DOHH2 (cell line): Measurements from ENCODE around the gene CRBN.

ENCODE experiments used
- CTCF ChIP-seq: fragments of 200-600 bp; sonication (generic); IDR thresholded peaks from one replicate; pipeline ENCODE4 v1.5.1; 2014; ENCODE audit warnings: antibody characterized with exemption, mild to moderate bottlenecking, low read depth, low read length; ENCODE audit not compliant: poor library complexity, severe bottlenecking
- EZH2phosphoT487 ChIP-seq: fragments of 200-600 bp; sonication (generic); IDR thresholded peaks from 2 replicates; pipeline ENCODE4 v1.6.1; 2017; ENCODE audit warnings: borderline replicate concordance, mild to moderate bottlenecking, antibody characterized with exemption, low read length, moderate library complexity, mixed read lengths

- TF ChIP-seq CTCF, result no peak
- no peak for TF ChIP-seq EZH2phosphoT487
These were observed 30.2 kb upstream of the CRBN start for GRCh38 chr3:3209714-3210113.
